ENCODE data around the gene C17orf113.

The C17orf113 gene

DNA sequence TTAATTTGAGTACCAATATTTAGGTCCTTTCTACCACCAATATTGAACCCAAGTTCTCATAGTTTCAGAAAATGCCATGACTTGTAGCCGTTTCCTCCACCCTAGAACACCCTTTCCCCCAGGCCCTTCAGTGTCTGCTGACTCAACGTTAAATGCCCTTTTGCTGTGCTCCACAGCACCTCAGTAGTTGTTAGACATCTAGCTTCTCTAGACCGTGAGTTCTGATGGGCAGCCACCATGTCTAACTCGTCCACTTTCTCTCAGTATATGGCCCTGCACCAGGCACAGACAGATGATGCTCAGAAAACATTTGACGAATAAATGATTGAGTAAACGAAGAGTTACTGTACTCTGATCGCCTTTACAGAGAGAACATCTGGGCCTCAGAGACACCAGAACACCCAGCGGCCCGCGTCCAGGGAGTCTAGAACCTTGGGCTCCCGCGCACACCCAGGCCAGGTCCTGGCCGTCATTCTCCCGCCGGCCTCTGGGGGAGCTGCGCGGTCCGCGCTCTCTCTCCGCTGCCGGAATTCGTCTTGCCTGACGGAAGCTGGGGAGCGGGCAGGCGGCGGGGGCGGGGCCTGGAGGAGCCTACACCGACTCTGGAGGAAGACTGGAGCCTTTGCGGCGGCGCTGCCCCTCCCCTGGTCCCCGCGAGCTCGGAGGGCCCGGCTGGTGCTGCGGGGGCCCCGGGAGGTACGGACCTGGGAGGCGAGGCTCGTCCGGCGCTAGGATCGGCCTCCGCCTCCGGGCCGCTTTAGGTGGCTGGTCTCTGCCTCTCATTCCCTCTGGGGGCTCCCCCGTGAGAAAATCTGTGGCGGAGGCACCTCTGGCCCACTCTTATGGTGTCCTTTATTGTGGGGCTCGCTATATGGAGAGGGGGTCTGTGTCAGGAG is 30.6 kb downstream of the C17orf113 start, which contains the start of gene NKIRAS2:
NKIRAS2 (plus strand) TSS at position 582 of the 896 bp plus-strand sequence. CDS start 1,488 bp downstream, outside the sequence.
- TF ChIP-seq GATA2 (IDR thresholded peaks at IDR 0.05; ENCODE audit: low read depth, low read length), result no peak
- TF ChIP-seq GATA3 (IDR thresholded peaks at IDR 0.05; ENCODE audit: low read depth, low read length), result no peak

DNA sequence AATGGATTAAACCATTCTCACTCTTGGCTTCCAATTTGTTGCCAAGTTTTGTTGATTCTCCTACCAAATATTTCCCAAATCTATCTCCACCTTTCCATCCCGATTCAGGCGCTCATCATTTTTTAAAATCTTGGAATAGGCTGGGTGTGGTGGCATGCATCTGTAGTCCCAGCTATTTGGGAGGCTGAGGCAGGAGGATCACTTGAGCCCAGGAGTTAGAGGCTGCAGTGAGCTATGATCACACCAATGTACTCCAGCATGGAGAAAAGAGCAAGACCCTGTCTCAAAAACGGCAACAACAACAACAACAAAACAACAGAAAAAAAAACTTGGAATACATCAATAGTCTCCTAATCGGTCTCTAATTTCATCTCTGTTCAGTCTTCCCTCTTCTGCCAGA is 31.4 kb downstream of the C17orf113 start:
- no peak for TF ChIP-seq GATA3 (IDR thresholded peaks at IDR 0.05; ENCODE audit: low read depth, low read length)
- TF ChIP-seq GATA2 (IDR thresholded peaks at IDR 0.05; ENCODE audit: low read depth, low read length), result no peak

DNA sequence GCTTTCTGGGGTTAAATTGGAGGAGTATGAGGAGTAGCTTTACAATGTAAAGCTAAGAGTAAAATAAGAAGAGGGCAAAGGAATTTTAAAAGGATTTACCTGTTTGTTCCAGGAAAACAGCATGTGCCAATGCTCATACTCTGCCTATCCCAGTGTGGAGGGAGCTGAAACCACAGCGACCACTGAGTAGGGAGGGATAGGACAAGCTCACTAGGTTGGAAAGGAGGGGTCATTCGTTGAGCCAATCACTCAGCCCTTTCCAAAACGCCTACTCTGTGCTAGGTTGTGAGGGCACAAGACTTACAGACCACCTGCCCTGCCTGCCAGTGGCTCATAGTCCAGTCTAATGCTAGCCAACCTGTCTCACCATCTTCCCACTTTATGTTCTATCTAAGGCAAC is 32.1 kb downstream of the C17orf113 start:
- TF ChIP-seq GATA2 (IDR thresholded peaks at IDR 0.05; ENCODE audit: low read depth, low read length) (no peak), GATA3 (IDR thresholded peaks at IDR 0.05; ENCODE audit: low read depth, low read length) (no peak)

DNA sequence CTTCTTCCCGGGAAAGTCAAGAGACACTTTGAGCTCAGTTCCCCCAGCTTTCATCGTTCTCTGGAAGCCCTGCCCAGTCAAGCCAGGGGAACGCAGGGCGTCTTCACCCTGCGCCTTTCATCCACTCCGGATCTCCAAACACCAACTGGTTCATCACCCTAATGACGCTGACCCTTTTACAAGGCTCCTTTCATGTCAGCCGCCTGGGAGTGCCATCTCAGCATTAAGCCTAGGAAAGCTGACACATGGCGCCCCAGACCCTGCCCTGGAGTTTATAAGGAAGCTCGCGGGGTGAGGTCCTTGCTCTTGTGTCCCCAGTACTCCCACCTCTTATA is 32.6 kb downstream of the C17orf113 start:
- TF ChIP-seq GATA2 (IDR thresholded peaks at IDR 0.05; ENCODE audit: low read depth, low read length) (no peak), GATA3 (IDR thresholded peaks at IDR 0.05; ENCODE audit: low read depth, low read length) (no peak)

DNA sequence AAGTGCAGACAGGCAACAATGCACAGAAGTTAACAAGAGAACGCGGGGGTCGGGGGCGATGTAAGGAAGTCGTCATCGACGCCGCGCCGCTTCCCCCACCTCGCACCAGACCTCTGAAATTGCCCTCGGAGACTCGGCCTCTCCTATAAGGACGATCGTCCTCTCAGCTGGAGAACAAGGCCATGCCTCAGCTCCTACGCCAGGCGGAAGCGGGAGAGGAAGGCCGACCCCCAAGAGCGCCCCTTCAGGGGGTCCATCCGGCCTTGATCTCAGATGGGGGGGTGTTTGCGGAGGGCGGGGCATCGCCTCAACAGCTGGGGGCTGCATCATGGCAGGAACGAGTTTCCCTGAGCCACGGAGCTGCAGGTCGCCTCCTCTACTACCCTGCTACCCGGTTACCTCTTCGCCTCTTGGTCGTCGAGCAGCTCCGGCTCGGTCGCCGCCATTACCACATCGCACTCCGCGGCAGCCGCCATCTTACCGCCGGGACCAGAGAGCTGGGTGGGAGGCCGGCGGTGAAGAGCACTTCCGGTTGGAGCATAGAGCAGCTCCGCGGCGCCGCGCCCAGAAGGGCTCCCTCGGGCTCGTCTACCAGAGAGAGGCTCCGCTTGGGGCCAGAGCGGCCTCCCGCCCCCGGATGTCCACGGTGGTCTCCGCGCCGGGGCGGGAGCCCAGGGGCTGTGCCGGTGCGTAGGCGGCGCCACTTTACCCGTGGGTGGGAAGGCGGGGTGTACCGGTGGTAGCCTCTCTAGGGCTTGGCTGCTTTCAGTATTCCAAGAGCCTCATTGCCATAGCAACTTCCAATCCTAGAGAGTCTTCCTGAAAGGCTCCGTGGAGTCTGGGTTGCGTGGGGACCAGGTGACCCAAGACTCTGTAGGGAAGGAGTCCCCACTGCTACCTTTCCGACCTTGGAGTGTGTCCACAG is 33.2 kb downstream of the C17orf113 start, which contains the start of gene DNAJC7:
DNAJC7 (minus strand) TSS at position 499 of the 925 bp plus-strand sequence; CDS start at position 476, 23 bp downstream.
- no peak; the same call in 1 of the 2 replicates for TF ChIP-seq GATA2 (IDR thresholded peaks at IDR 0.05; ENCODE audit: low read depth, low read length)
- TF ChIP-seq GATA3 (IDR thresholded peaks at IDR 0.05; ENCODE audit: low read depth, low read length), result no peak

DNA sequence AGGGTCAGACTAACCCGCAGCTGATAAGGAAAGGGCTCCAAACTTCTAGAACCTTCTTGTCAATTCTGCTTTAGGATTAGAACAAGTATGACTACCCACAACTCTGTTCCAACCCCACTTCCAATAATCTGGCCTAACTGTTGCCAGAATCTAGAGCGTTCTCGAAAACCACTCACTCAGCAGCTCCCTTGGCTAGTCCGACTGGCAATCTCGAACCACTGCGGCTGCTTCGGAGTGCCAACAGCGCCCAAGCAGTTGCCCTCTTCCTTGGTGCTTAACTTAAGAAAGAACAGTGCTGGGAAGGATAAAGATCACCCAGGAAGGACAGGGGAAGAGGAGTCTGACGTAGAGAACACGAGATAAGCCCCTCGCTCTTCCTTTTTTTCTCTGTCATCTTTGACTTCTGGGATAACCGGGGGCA is 34.0 kb downstream of the C17orf113 start:
- TF ChIP-seq GATA3 (IDR thresholded peaks at IDR 0.05; ENCODE audit: low read depth, low read length) (no peak), GATA2 (IDR thresholded peaks at IDR 0.05; ENCODE audit: low read depth, low read length) (no peak)

DNA sequence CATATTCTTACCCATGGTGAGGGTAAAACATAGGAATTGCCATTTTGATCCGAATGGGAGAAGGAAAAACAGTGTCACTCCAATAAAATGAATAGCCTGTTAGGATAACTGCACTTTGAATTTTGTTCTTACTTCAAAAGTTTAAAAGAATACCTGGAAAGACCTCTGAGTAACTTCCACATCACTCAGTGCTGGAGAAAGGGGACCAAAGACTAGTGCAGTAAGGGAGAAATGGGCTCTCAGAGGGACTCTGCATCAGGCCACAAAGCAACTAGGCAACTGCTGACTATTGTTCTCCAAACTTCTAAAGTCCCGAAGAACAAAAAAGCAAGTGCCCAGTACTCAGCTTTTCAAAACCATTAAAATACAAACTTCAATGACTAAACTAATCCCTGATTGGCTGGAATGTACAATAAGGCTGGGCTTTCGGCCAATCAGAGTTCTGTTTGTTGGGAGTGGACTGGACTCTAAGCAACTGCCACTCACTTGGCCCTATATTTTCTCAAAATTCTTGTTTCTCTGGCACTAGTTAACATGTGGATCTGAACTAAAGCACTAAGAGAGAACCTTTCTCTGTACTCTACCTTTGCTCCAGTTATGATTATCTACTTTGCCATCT is 39.4 kb downstream of the C17orf113 start:
- no peak for TF ChIP-seq GATA2 (IDR thresholded peaks at IDR 0.05; ENCODE audit: low read depth, low read length)
- TF ChIP-seq GATA3 (IDR thresholded peaks at IDR 0.05; ENCODE audit: low read depth, low read length), result no peak

DNA sequence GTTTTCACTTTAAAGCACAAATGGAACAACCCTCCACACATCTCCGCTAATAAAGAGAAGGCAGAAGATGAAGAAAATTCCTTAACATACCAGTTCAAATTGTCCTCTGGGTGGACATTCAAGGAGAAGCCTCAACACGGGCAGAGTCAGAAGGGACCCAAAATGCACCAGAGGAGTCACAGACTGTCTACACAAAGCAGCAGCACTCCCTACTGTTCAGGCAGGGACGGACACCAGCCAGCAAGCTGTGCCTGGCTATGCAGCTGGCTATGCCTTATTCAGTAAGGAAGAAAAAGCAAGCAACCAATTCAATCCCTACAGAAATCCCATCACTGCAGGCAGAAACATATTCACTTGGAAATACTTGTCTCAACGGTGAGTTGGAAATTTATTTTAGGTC is 41.2 kb downstream of the C17orf113 start:
- TF ChIP-seq GATA2 (IDR thresholded peaks at IDR 0.05; ENCODE audit: low read depth, low read length) (no peak), GATA3 (IDR thresholded peaks at IDR 0.05; ENCODE audit: low read depth, low read length) (no peak)

DNA sequence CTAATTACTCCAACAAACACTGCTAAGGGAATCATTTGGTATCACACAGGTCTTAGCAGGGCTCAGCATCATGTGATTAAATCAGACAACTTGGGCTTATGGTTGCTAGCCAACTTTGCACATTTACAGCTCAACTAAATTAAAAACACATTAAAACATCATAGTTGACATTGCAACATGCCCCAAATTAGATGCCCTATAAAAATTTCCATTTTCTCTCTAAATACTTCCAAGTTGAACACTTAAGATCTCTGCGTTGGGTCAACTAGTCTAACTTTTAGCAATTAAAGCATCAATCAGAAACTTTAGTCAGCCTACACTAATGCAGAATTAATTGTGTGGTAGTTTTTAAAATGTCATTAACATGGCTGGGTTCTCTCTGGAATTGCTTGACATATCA is 45.2 kb downstream of the C17orf113 start:
- no peak for TF ChIP-seq GATA3 (IDR thresholded peaks at IDR 0.05; ENCODE audit: low read depth, low read length)
- TF ChIP-seq GATA2 (IDR thresholded peaks at IDR 0.05; ENCODE audit: low read depth, low read length), result no peak

DNA sequence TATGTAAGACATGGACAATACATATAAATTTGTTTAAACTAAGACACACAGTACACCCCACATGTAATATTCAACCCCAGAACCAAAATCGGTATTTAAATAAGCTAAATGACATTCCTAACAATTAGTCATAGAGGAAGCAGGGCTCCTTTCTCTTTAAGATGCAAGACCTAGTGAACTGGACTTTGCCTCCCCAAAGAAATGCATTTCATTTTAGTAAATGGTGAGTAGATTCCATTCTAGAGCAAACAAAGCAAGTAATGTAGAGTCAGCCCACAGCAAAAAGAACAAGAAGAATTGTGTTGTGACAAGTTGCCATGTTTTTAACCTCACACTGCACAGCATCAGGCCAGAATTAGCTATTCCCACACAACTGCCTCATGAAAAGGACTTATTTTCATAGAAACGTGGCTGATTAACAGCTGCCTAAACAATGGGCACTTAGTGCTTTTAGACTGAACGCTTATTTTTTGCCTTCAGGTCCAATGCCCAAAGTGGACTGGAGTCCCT is 47.6 kb downstream of the C17orf113 start:
- TF ChIP-seq GATA3 (IDR thresholded peaks at IDR 0.05; ENCODE audit: low read depth, low read length) (no peak), GATA2 (IDR thresholded peaks at IDR 0.05; ENCODE audit: low read depth, low read length) (no peak)

DNA sequence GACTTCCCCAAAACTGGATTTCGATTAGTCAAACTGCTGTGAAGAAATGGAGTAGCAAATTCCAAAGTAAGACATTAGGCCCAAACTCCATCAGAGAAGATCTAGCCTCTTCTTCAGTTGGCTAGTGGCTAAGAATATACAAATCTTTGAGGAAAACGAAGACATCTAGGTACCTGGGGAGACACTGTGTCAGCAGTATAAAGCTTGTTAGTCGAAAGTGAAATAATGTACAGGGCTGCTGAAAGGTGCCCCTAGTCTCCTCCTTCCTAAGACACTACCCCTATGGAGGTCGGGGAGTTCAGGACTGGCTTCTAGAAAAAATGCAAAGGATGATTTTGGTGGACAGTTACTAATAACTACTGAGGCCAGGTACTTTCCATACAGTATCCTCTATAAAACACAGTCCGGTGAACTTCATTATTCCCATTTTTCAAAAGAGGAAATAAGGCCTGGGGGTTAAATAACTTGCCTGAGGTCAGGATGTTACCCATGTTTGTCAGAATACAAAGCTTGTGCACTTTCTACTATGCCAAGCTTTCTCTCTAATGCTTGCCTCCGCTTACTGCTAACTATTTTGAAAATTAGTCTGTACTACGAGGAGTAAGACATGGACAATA is 48.1 kb downstream of the C17orf113 start:
- TF ChIP-seq GATA3 (IDR thresholded peaks at IDR 0.05; ENCODE audit: low read depth, low read length), result no peak
- TF ChIP-seq GATA2 (IDR thresholded peaks at IDR 0.05; ENCODE audit: low read depth, low read length), result no peak

DNA sequence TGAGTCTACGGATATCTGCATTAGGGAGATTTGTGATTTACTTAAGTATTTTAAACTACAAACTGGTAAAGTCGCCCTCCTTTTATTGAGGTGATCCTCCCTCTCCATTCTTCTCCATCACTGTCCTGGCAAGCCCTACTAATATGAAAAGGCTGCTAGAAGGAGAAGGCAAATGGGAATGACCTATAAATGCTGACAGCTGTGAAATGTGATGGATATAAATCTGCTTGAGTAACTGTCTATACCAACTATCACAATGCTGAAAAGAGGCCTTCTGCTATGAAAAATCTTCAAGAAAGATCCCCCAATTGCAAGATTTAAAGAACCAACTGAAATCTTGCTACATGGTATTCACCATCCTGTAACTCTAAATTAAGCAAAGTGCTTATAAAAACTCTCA is 48.7 kb downstream of the C17orf113 start:
- no peak for TF ChIP-seq GATA2 (IDR thresholded peaks at IDR 0.05; ENCODE audit: low read depth, low read length)
- no peak for TF ChIP-seq GATA3 (IDR thresholded peaks at IDR 0.05; ENCODE audit: low read depth, low read length)

DNA sequence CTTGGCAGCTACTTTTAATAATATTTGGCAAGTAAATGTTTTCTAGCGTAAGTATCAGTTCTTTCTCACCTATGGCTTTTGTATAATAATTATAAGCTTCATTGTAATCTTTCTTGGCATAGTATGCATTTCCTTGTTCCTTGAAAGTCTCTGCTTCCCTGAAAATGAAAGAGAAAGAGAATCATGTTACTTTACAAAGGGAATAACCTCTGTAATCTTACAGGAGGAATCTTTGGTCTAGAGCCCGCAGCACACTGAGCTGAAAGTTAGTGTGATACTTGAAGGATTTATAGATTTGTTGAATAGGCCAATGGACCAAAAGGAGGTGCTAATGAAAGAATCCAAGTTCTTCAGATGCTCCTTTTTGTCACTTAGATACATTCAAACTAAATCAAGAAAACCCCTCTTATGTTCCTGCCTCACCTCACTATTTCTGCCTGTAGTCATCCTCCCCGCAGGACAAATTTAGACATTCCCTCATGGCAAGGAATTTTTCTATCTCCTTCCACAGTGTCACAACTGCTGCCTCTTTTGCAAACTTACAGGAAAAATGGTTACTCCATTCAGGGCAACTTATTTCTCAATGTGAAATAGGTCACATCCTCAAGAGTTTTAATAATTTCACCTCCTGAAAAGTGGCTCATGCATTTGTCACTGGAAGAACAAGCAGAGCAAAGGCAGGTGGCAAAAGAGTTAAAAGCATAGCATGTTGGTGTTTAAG is 49.8 kb downstream of the C17orf113 start:
- TF ChIP-seq GATA2 (IDR thresholded peaks at IDR 0.05; ENCODE audit: low read depth, low read length) (no peak), GATA3 (IDR thresholded peaks at IDR 0.05; ENCODE audit: low read depth, low read length) (no peak)

All from SH-SY5Y (cell line).